H9 (cell line): Measurements from ENCODE around the gene MAPK6. TPM values are rescaled to one million over a fixed set of nuclear protein-coding genes. Genes with fewer than 3 reads are reported as not detected.

ENCODE experiments used
- DNase-seq: peaks from one replicate; pipeline ENCODE4 v3.0.0-alpha.2; 2017
- H2AFZ ChIP-seq: one replicate; pipeline ENCODE4 v1.6.1; 2013; ENCODE audit warnings: mild to moderate bottlenecking, low read length, control low read depth, moderate library complexity
- H2AK5ac ChIP-seq: 2 replicates; pipeline ENCODE4 v1.6.1; 2013; ENCODE audit warnings: low read length, control low read depth, mixed read lengths; ENCODE audit not compliant: insufficient read length
- H2BK120ac ChIP-seq: one replicate; pipeline ENCODE4 v1.6.1; 2013; ENCODE audit warnings: low read depth, mild to moderate bottlenecking, low read length, control low read depth, inconsistent platforms; ENCODE audit not compliant: poor library complexity, severe bottlenecking
- H2BK12ac ChIP-seq: 2 replicates; pipeline ENCODE4 v1.6.1; 2013; ENCODE audit warnings: low read length, control low read depth, mixed read lengths, low read depth; ENCODE audit not compliant: insufficient read length
- H2BK15ac ChIP-seq: 2 replicates; pipeline ENCODE4 v1.6.1; 2013; ENCODE audit warnings: low read depth, low read length, control low read depth
- H2BK20ac ChIP-seq: one replicate; pipeline ENCODE4 v1.6.1; 2013; ENCODE audit warnings: low read depth, mild to moderate bottlenecking, low read length, control low read depth, inconsistent platforms; ENCODE audit not compliant: poor library complexity, severe bottlenecking
- H2BK5ac ChIP-seq: 2 replicates; pipeline ENCODE4 v1.6.1; 2013; ENCODE audit warnings: low read length, control low read depth, mixed read lengths; ENCODE audit not compliant: insufficient read length
- H3K14ac ChIP-seq: 2 replicates; pipeline ENCODE4 v1.6.1; 2013; ENCODE audit warnings: low read length, control low read depth; ENCODE audit not compliant: insufficient read depth
- H3K18ac ChIP-seq: 2 replicates; pipeline ENCODE4 v1.6.1; 2013; ENCODE audit warnings: low read depth, mild to moderate bottlenecking, mixed read lengths, low read length, control low read depth; ENCODE audit not compliant: insufficient read length
- H3K23ac ChIP-seq: 2 replicates; pipeline ENCODE4 v1.6.1; 2013; ENCODE audit warnings: low read length, control low read depth, mixed read lengths, low read depth; ENCODE audit not compliant: insufficient read length
- H3K23me2 ChIP-seq: 2 replicates; pipeline ENCODE4 v1.6.1; 2013; ENCODE audit warnings: low read depth, mild to moderate bottlenecking, mixed read lengths, low read length, control low read depth; ENCODE audit not compliant: insufficient read length, poor library complexity, severe bottlenecking
- H3K27ac ChIP-seq: 2 replicates; pipeline ENCODE4 v1.5.1; 2013; ENCODE audit warnings: low read length, control low read depth, mixed read lengths, low read depth; ENCODE audit not compliant: insufficient read length
- H3K27me3 ChIP-seq: 2 replicates; pipeline ENCODE4 v1.6.1; 2013; ENCODE audit warnings: low read length, control low read depth, inconsistent platforms; ENCODE audit not compliant: insufficient read depth
- H3K4ac ChIP-seq: 2 replicates; pipeline ENCODE4 v1.6.1; 2013; ENCODE audit warnings: low read depth, mild to moderate bottlenecking, control low read depth, inconsistent platforms, low read length, moderate library complexity
- H3K4me1 ChIP-seq: 2 replicates; pipeline ENCODE4 v1.6.1; 2013; ENCODE audit warnings: low read length, control low read depth, inconsistent platforms; ENCODE audit not compliant: insufficient read depth
- H3K4me2 ChIP-seq: 2 replicates; pipeline ENCODE4 v1.6.1; 2013; ENCODE audit warnings: low read length, control low read depth, mixed read lengths; ENCODE audit not compliant: insufficient read length, insufficient read depth
- H3K56ac ChIP-seq: 2 replicates; pipeline ENCODE4 v1.6.1; 2013; ENCODE audit warnings: low read depth, mild to moderate bottlenecking, mixed read lengths, low read length, control low read depth; ENCODE audit not compliant: insufficient read length
- H3K79me1 ChIP-seq: 2 replicates; pipeline ENCODE4 v1.6.1; 2013; ENCODE audit warnings: low read depth, mild to moderate bottlenecking, moderate library complexity, low read length, control low read depth, inconsistent platforms; ENCODE audit not compliant: insufficient read depth, poor library complexity, severe bottlenecking
- H3K79me2 ChIP-seq: 2 replicates; pipeline ENCODE4 v1.6.1; 2013; ENCODE audit warnings: low read length, control low read depth, inconsistent platforms; ENCODE audit not compliant: insufficient read depth
- H3K9ac ChIP-seq: 2 replicates; pipeline ENCODE4 v1.6.1; 2013; ENCODE audit warnings: low read length, control low read depth, mixed read lengths; ENCODE audit not compliant: insufficient read length; ENCODE audit errors: extremely low read depth
- H3K9me3 ChIP-seq: one replicate; pipeline ENCODE4 v1.6.1; 2013; ENCODE audit warnings: low read depth, low read length, inconsistent platforms; ENCODE audit not compliant: control insufficient read depth
- H3T11ph ChIP-seq: one replicate; pipeline ENCODE4 v1.6.1; 2013; ENCODE audit warnings: mild to moderate bottlenecking, low read length, control low read depth, inconsistent platforms
- H4K20me1 ChIP-seq: one replicate; pipeline ENCODE4 v1.6.1; 2013; ENCODE audit not compliant: control insufficient read depth, insufficient read length, insufficient read depth
- H4K5ac ChIP-seq: 2 replicates; pipeline ENCODE4 v1.6.1; 2013; ENCODE audit warnings: low read depth, mild to moderate bottlenecking, mixed read lengths, low read length, control low read depth; ENCODE audit not compliant: insufficient read length
- H4K8ac ChIP-seq: replicated peaks from 2 replicates; pipeline ENCODE4 v1.6.1; 2013; ENCODE audit warnings: low read length, control low read depth, mixed read lengths, low read depth; ENCODE audit not compliant: insufficient read length
- H4K91ac ChIP-seq: 2 replicates; pipeline ENCODE4 v1.6.1; 2013; ENCODE audit warnings: low read depth, mild to moderate bottlenecking, moderate library complexity, mixed read lengths, low read length, control low read depth; ENCODE audit not compliant: insufficient read length
- H3K27ac Mint-ChIP-seq, 3 experiments: 2 replicates in 2 of 3; 3 replicates in 1 of 3; pipeline ENCODE4 v1.8.0; 2020 to 2021; ENCODE audit warnings: mixed read lengths in 3 of 3, mild to moderate bottlenecking in 1 of 3, moderate library complexity in 1 of 3
- H3K27me3 Mint-ChIP-seq: 2 replicates; pipeline ENCODE4 v1.8.0; 2021; ENCODE audit warnings: low read depth, mild to moderate bottlenecking, moderate library complexity, mixed read lengths
- H3K36me3 Mint-ChIP-seq, 3 experiments: 2 replicates in 2 of 3; 3 replicates in 1 of 3; pipeline ENCODE4 v1.8.0; 2020 to 2021; ENCODE audit warnings: low read depth in 3 of 3, mixed read lengths in 3 of 3; ENCODE audit not compliant: insufficient read depth in 1 of 3
- H3K4me1 Mint-ChIP-seq, 2 experiments: 2 replicates each; pipeline ENCODE4 v1.8.0; 2020; ENCODE audit warnings: mixed read lengths in 2 of 2
- H3K4me3 Mint-ChIP-seq, 2 experiments: 2 replicates in 1 of 2; 3 replicates in 1 of 2; pipeline ENCODE4 v1.8.0; 2020 to 2021; ENCODE audit warnings: mild to moderate bottlenecking in 2 of 2, mixed read lengths in 2 of 2, moderate library complexity in 1 of 2
- H3K9me3 Mint-ChIP-seq, 2 experiments: 2 replicates in 1 of 2; 3 replicates in 1 of 2; pipeline ENCODE4 v1.8.0; 2020; ENCODE audit warnings: mild to moderate bottlenecking in 2 of 2, mixed read lengths in 2 of 2, moderate library complexity in 1 of 2
- WGBS: extraction: QIAGEN DNeasy Blood & Tissue Kit; methylation state at CpG from one replicate; pipeline ENCODE4 v1.1.7; 2013; ENCODE audit warnings: missing lambda C conversion rate, low lambda C conversion rate, mixed read lengths; ENCODE audit not compliant: insufficient read length; ENCODE audit errors: extremely low coverage; 5-methylcytosine and 5-hydroxymethylcytosine counted together
- total RNA-seq: library from RNA; stranded (reverse); gene quantifications from 2 replicates; pipeline ENCODE4 v1.2.1, GENCODE V29; 2021
- TF ChIP-seq, protein P1 (sequence below): fragments of 200-600 bp; sonication (generic); conservative IDR thresholded peaks from 3 replicates; pipeline ENCODE4 v1.8.0; 2021; ENCODE audit warnings: antibody characterized with exemption, mild to moderate bottlenecking

MAPK6 gene
- total RNA-seq, 1 experiment from 2014 or later, result 88.6 TPM

DNA sequence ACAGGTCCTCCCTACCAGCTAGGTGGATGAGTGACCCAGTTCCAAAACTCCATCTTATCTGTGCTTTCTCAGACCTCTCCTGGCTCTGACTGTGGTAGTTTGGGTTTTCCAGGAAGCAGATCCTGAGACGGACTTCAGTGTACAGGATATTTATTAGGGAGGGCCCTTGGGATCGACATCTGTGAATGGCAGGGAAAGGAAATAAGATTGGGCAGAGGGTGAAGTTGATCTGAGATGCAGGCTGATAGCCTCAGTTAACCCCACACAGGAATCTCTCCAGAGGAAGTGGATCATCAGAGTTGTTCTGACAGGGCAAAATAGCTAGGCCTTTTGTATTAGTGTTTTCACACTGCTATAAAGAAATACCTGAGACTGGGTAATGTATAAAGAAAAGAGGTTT is 16.7 kb upstream of the MAPK6 start:
- no peak overlapping the region for H4K5ac ChIP-seq
- H3K4me2 ChIP-seq, result no peak overlapping the region
- no peak overlapping the region for H4K91ac ChIP-seq
- Mint-ChIP-seq H3K4me3 (no peak overlapping the region), H3K27ac (no peak overlapping the region), H3K27me3 (no peaks in the 10 kb centered on the region), H3K36me3 (no peaks in the 10 kb centered on the region), H3K9me3 (peaks cover 0 to 2% of the 10 kb centered on the region in 2 experiments; a peak in 1 of 5 replicates), H3K4me1 (no peaks in the 10 kb centered on the region)
- no peak overlapping the region for H3K14ac ChIP-seq
- no peak overlapping the region for H2AK5ac ChIP-seq
- H3K56ac ChIP-seq, result no peak overlapping the region
- DNase-seq, result no peak
- H4K20me1 ChIP-seq, result no peaks in the 10 kb centered on the region
- H3K23me2 ChIP-seq, result no peaks in the 10 kb centered on the region
- H3K4me1 ChIP-seq, result no peaks in the 10 kb centered on the region
- WGBS, result no CpG with 5 or more reads among the region's 2 CpGs
- H3K4ac ChIP-seq, result no peak overlapping the region
- no peak overlapping the region for H4K8ac ChIP-seq
- no peak overlapping the region for H2BK15ac ChIP-seq
- no peaks in the 10 kb centered on the region for H3K79me1 ChIP-seq
- no peak overlapping the region for H2BK120ac ChIP-seq
- H3K9ac ChIP-seq, result no peak overlapping the region
- no peaks in the 10 kb centered on the region for H3K79me2 ChIP-seq
- H3K27me3 ChIP-seq, result no peaks in the 10 kb centered on the region
- TF ChIP-seq, protein P1, sequence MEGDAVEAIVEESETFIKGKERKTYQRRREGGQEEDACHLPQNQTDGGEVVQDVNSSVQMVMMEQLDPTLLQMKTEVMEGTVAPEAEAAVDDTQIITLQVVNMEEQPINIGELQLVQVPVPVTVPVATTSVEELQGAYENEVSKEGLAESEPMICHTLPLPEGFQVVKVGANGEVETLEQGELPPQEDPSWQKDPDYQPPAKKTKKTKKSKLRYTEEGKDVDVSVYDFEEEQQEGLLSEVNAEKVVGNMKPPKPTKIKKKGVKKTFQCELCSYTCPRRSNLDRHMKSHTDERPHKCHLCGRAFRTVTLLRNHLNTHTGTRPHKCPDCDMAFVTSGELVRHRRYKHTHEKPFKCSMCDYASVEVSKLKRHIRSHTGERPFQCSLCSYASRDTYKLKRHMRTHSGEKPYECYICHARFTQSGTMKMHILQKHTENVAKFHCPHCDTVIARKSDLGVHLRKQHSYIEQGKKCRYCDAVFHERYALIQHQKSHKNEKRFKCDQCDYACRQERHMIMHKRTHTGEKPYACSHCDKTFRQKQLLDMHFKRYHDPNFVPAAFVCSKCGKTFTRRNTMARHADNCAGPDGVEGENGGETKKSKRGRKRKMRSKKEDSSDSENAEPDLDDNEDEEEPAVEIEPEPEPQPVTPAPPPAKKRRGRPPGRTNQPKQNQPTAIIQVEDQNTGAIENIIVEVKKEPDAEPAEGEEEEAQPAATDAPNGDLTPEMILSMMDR, result no peak
- no peak overlapping the region for H3K18ac ChIP-seq
- H2BK5ac ChIP-seq, result no peak overlapping the region
- H3K27ac ChIP-seq, result no peak overlapping the region
- H2BK12ac ChIP-seq, result no peak overlapping the region
- no peaks in the 10 kb centered on the region for H3K9me3 ChIP-seq
- H3T11ph ChIP-seq, result no peak overlapping the region
- H3K23ac ChIP-seq, result no peak overlapping the region
- H2AFZ ChIP-seq, result no peak overlapping the region
- no peak overlapping the region for H2BK20ac ChIP-seq
